Activated T-cell treated with anti-CD3 and anti-CD28 coated beads, Interleukin-2, amount 50 U/mL, for 72 hours (primary cell): ENCODE data around the gene KCNQ1. TPM values are rescaled to one million over a fixed set of nuclear protein-coding genes. Genes with fewer than 3 reads are reported as not detected.

Experiments used
- ATAC-seq, 2 donors: fragments of 150-1000 bp; cut with Tn5 transposase; replicated peaks in 1 of 2; 2 replicates each; pipeline ENCODE4 v1.10.0; 2021; ENCODE audit warnings: moderate library complexity in 2 of 2, mild to moderate bottlenecking in 1 of 2
- DNase-seq, 2 donors: peaks; one replicate each; pipeline ENCODE4 v3.0.0; 2021 to 2022; ENCODE audit warnings: mixed read lengths in 1 of 2
- H3K27ac Mint-ChIP-seq: one replicate; pipeline ENCODE4 v1.8.0; 2022; ENCODE audit warnings: mild to moderate bottlenecking, moderate library complexity, mixed read lengths
- H3K27me3 Mint-ChIP-seq: one replicate; pipeline ENCODE4 v1.8.0; 2022; ENCODE audit warnings: low read depth, mixed read lengths
- H3K36me3 Mint-ChIP-seq, 2 donors: one replicate each; pipeline ENCODE4 v1.8.0; 2022; ENCODE audit warnings: mixed read lengths in 2 of 2, mild to moderate bottlenecking in 1 of 2; ENCODE audit not compliant: insufficient read depth in 2 of 2
- H3K4me1 Mint-ChIP-seq: one replicate; pipeline ENCODE4 v1.8.0; 2022; ENCODE audit warnings: low read depth, mixed read lengths
- H3K4me3 Mint-ChIP-seq, 2 donors: one replicate each; pipeline ENCODE4 v1.8.0; 2022; ENCODE audit warnings: mild to moderate bottlenecking in 2 of 2, mixed read lengths in 2 of 2, moderate library complexity in 2 of 2
- H3K9me3 Mint-ChIP-seq, 2 donors: one replicate each; pipeline ENCODE4 v1.8.0; 2022; ENCODE audit warnings: mixed read lengths in 2 of 2
- total RNA-seq, 2 donors: library from RNA; stranded (reverse); gene quantifications; one replicate each; pipeline ENCODE4 v1.2.3, GENCODE V29; 2022

Gene KCNQ1
- total RNA-seq, 2 donors from 2014 or later, result 11.4 TPM

DNA sequence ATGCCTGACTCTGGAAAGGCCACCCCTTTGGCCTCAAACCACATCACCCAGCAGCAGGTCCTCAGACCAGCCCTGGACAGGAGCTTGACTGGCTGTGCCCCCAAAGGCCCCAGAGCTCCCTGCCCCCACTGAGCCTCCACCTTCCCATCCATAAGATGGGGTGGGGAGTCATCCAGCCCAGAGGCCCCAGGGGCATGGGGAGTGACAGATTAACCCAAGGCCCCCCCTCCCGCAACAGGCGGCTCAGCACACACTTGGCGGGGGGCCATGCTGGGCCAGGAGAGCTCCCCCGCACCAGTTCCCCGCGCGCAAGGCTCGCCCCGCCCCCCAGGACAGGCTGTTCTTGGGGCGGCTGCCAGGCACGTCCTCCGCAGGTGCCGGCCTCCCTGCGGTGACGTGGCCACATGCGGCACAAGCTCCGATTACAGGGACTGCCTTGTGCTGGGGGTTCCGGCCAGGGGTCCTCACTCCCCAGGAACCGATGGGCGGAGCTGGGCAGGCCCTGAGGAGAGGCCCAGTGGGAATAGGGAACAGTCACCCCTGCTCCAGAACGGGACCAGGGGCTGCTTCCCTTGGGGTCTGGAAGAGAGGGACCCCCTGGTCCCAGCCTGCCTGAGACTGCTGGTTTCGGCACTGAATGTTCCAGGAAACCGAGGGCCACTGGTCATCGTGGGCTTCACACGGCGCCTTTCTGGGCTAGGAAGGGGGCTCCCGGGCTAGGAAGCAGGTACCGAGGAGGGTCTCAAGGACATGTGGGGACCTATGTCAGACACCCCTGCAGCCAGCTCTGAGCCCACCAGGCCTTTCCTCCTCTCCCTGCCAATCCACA, 445.9 kb downstream of the KCNQ1 start:
- Mint-ChIP-seq H3K36me3 (no peaks in the 10 kb centered on the region), H3K4me3 (no peak overlapping the region)

DNA sequence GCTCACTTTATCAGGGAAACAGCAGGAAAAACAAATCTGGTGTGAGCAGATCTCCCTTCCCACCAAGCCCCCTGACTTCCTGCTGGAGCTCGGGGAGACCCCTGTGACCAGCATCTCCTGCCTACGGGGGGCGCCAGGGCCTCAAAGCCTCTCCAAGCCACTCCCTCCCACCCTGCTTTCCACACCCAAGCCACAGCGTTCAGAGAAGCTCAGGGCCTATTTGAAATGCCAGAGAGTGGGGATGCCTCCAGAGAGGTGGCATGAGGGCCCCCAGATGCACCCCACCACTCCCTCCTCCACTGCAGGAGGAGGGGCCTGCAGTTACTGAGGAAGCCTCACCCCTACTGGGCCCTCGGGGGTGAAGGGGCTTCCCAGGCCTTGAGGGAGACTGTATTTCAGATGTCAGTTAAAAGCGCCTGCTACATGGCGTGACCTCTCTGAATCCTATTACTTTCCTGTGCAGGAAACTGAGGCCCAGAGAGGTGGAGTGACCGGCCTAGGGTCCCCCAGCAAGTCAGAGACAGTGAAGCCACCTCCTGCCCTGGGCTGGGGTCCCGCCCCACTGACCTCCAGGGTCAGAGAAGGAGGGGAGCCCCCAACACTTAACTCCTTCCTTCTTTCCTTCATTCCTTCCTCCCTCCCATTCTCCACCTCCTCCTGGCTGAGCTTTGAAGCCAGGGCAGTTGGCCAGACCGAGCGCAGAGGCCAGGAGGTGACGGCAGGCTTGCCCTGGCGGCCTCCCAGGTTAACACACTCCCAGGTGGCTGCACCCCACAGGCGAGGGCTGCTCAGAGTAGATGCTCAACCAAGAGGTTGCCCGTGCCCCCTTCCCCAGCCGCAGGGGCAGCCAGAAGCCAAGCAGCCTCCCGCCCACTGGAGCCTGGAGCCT, 446.8 kb downstream of the KCNQ1 start:
- H3K27me3 Mint-ChIP-seq, result no peaks in the 10 kb centered on the region
- H3K27ac Mint-ChIP-seq, result peak overlapping the region; percentile 68
- no peak for DNase-seq
- no peaks in the 10 kb centered on the region for H3K36me3 Mint-ChIP-seq
- ATAC-seq, result no peak
- peak overlapping the region; percentile 83 to 85 for H3K4me3 Mint-ChIP-seq
- H3K9me3 Mint-ChIP-seq, result no peaks in the 10 kb centered on the region
- H3K4me1 Mint-ChIP-seq, result peaks cover 20% of the 10 kb centered on the region

More for the DNA sequence above, 445.9 kb downstream of the KCNQ1 start:
- no peak overlapping the region for H3K27ac Mint-ChIP-seq
- no peaks in the 10 kb centered on the region for H3K27me3 Mint-ChIP-seq
- peaks cover 20% of the 10 kb centered on the region for H3K4me1 Mint-ChIP-seq
- ATAC-seq (no peak), DNase-seq (no peak)
- H3K9me3 Mint-ChIP-seq, result no peaks in the 10 kb centered on the region

DNA sequence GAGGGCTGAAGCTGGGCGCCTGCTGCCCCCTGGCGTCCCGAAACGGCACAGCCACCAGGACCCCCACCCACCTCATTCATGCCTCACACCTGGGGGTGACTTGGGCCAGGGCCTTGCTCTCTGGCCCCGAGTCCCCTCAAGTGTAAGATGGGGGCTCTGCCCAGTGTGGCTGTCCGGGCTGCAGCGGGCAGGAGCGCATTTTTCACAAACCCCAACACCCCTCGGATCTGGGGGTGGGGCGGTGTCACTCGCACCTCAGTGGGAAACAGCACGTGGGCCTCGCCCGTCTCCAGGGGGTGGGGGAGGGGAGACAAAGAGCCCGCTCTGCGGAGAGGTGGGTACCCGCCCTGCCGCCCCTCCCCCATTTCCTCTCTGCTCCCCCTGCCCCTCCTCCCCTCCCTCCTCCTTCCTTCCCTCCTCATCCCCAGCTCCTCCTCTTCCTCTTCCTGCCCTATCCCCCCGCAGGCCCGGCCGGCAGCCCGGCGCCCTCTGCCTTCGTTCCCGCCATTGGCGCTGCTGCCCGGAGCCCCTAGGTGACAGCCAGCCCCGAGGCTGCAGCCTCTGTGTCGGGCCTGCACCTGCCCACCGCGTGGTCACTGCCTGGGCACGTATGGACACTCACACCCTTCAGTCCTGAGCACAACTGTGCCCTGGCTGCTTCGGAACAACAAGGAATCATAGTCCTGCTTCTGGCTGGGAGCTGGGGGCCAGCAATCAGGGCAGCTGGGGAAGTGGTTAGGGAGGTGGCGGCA, 447.6 kb downstream of the KCNQ1 start:
- DNase-seq (peak; percentile 76 to 78), ATAC-seq (peak; percentile 68 to 72)
- no peaks in the 10 kb centered on the region for H3K36me3 Mint-ChIP-seq
- no peaks in the 10 kb centered on the region for H3K27me3 Mint-ChIP-seq
- H3K27ac Mint-ChIP-seq, result peak overlapping the region; percentile 68
- H3K9me3 Mint-ChIP-seq, result no peaks in the 10 kb centered on the region
- peaks cover 20% of the 10 kb centered on the region for H3K4me1 Mint-ChIP-seq
- peak overlapping the region; percentile 83 to 85 for H3K4me3 Mint-ChIP-seq

DNA sequence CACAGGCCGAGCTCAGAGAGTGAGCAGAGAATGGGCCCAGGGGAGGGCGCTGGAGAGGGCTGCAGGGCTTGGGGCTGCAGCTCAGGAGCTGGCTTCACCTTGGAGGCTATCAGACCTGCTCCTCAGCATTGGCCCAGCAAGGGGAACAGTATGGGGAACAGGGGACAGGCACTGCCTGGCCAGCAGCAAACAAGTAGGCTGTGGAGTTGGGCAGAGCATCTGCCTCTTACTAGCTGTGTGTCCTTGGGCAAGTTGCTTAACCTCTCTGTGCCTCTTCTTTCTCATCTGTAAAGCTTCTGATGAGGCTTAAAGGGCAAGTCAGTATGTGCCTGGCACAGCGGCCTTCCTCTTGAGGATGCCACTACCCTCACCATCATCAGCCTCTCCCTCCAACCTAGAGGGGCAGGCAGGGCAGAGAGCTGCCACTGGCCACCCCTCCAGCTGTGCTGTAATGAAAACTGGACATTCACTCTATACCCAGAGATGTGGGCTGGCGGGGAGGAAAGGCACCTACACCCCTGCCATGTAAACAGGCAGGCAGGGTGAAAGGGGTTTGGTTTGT, 448.2 kb downstream of the KCNQ1 start:
- DNase-seq (peak; percentile 66 to 68), ATAC-seq (peak; percentile 57 to 65)
- no peak overlapping the region for H3K27ac Mint-ChIP-seq
- peak overlapping the region; percentile 83 to 85 for H3K4me3 Mint-ChIP-seq
- H3K36me3 Mint-ChIP-seq, result no peaks in the 10 kb centered on the region
- no peaks in the 10 kb centered on the region for H3K9me3 Mint-ChIP-seq
- H3K4me1 Mint-ChIP-seq, result peaks cover 25% of the 10 kb centered on the region
- no peaks in the 10 kb centered on the region for H3K27me3 Mint-ChIP-seq

DNA sequence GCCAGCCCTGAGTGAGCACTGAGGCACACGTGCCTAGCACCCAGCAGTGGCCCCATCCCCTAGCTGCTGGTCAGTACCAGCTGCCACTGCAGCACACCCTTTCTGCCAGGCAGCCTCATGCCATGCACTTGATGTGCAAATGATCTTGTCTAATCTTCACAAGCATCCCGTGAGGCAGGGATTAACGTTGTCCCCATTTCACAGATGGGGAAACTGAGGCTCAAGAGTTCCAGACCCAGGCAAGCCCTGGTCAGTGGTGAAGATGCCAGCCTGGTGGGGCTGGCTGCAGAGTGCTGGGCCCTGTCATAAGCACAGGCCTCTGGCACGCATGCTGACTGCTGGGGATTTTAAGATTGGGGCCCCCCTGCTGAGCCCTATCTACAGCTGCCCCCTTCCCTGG, 449.1 kb downstream of the KCNQ1 start:
- Mint-ChIP-seq H3K4me3 (no peak overlapping the region), H3K27me3 (no peaks in the 10 kb centered on the region), H3K36me3 (no peaks in the 10 kb centered on the region), H3K27ac (no peak overlapping the region), H3K9me3 (no peaks in the 10 kb centered on the region), H3K4me1 (peaks cover 34% of the 10 kb centered on the region)
- DNase-seq, result no peak
- ATAC-seq, result no peak

DNA sequence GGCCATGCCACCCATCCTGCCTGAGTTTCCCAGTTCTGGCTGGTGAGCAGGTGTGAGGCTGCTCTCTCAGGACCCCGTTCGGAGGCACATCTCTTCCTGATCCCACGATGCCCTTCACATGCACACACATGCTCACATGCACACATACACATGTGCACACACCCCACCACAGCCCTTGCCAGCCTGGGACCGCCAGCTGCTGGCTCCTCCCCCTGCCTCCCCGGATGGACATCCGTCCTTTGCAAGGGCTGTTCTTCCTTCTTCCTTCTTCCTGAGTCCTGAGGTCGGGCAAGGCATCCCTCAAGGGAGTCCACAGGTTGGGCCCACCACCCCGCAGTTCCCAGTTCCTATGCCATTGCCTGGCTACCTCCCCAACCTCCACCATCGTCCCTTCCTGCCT, 451.2 kb downstream of the KCNQ1 start:
- H3K4me1 Mint-ChIP-seq, result peaks cover 45% of the 10 kb centered on the region
- DNase-seq, result no peak
- no peak for ATAC-seq
- no peaks in the 10 kb centered on the region for H3K36me3 Mint-ChIP-seq
- no peak overlapping the region for H3K27ac Mint-ChIP-seq
- H3K9me3 Mint-ChIP-seq, result no peaks in the 10 kb centered on the region
- H3K4me3 Mint-ChIP-seq, result no peak overlapping the region
- H3K27me3 Mint-ChIP-seq, result no peaks in the 10 kb centered on the region

DNA sequence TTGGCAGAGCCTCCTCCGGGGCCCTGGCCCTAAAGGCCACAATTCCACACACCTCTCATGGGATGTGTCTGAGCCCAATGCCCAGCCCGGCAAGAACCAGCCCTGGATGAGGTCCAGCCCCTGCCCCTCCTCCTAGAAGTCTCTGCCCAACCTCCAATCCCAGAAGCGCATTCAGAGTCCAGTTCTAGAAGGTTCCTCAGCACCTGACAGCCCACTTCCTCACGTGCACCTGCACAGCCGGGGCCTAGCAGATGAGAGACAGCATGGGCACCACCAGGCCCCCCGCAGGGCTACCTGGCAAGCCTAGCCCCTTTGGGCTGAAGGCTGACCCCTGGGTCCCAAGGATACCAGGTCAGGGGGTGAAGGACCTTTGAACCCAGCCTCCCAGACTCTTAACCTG, 452.2 kb downstream of the KCNQ1 start:
- no peaks in the 10 kb centered on the region for H3K27me3 Mint-ChIP-seq
- H3K27ac Mint-ChIP-seq, result no peak overlapping the region
- H3K36me3 Mint-ChIP-seq, result no peaks in the 10 kb centered on the region
- DNase-seq, result no peak
- H3K9me3 Mint-ChIP-seq, result no peaks in the 10 kb centered on the region
- H3K4me3 Mint-ChIP-seq, result no peak overlapping the region
- no peak for ATAC-seq
- peaks cover 40% of the 10 kb centered on the region for H3K4me1 Mint-ChIP-seq

DNA sequence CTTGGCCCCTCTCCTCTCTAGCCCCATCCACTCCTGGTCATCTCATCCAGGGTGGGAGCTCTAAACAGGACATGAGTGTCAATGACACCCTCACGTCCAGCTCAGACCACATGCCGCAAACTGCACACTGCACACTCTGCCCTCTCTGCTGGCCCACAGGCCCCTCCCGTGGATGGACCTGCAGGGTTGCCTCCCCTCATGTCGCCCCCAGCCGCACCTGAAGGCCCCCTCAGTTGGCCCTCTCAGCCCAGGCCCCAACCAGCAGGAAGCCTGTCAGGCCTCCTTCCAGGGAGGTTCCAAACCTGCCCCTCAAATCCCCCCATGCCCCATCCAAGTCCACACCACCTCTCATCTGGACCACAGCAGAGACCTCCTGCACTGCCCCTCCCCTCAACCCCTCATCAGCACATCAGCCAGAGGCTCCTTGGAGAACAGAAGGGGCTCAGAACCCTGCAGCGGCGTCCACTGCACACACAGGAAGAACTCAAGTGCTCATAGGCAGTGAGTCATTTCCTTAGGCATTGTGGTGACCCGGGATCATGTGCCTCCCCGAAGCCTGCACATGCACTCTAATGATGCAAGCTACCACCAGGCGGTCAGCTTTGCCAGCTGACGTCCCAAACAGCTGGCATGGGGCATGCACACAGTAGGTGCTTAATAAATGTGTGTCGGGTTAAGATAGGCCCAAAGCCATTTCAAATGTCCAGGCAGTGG, 453.7 kb downstream of the KCNQ1 start:
- peak overlapping the region; percentile 77 to 80 for H3K4me3 Mint-ChIP-seq
- DNase-seq (peak; percentile 73 to 77), ATAC-seq (peak; percentile 62 to 75)
- H3K27me3 Mint-ChIP-seq, result no peaks in the 10 kb centered on the region
- no peaks in the 10 kb centered on the region for H3K9me3 Mint-ChIP-seq
- peaks cover 38% of the 10 kb centered on the region for H3K4me1 Mint-ChIP-seq
- H3K36me3 Mint-ChIP-seq, result no peaks in the 10 kb centered on the region
- peak overlapping the region; percentile 49 for H3K27ac Mint-ChIP-seq

Other genes with a start within 250 kb of the KCNQ1 start
- 1 to 10 TPM in 1 of 2 donors, under 1 TPM in 1; 0.38 to 1.7 TPM for gene ASCL2, start 174.4 kb upstream of the KCNQ1 start, total RNA-seq
- 10 to 100 TPM; 13.6 to 16.6 TPM for gene C11orf21, start 143.1 kb upstream of the KCNQ1 start, total RNA-seq
- 10 to 100 TPM in 1 of 2 donors, 1 to 10 TPM in 1; 8.6 to 10.2 TPM for gene TSPAN32, start 143.0 kb upstream of the KCNQ1 start, total RNA-seq
- 100 to 1,000 TPM; 116 to 122 TPM for gene CD81, start 67.7 kb upstream of the KCNQ1 start, total RNA-seq
- 10 to 100 TPM; 50.6 to 52.2 TPM for gene TSSC4, start 44.3 kb upstream of the KCNQ1 start, total RNA-seq
- gene TRPM5, start 494 bp upstream of the KCNQ1 start, total RNA-seq, result under 1 TPM in 1 of 2 donors, not detected in 1; 0.07 TPM